ENCODE data around the gene RAVER1. TPM values are rescaled to one million over a fixed set of nuclear protein-coding genes. Genes with fewer than 3 reads are reported as not detected.
"Not testable (repeated sequence)": the region's sequence is repeated elsewhere in the genome, so short reads cannot be mapped to it uniquely, and the experiment has no call there.

Gene RAVER1
- total RNA-seq, 1 donor from 2014 or later: 11.1 TPM

DNA sequence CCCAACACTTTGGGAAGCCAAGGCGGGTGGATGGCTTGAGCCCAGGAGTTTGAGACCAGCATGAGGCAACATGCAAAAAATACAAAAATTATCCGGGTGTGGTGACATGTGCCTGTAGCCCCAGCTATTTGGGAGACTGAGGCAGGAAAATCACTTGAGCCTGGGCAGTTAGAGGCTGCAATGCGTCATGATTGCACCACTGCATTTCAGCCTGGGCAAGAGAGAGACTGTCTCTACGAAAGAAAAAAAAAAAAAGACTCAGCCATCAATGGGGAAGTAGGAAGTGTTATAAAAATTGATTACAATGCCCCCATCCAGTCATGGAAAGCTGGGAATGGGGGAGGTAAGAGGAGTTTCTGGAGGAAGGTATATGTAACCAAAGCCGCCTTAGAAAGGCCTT, 41.6 kb upstream of the RAVER1 start:
- Histone ChIP-seq H3K4me1 (peaks cover 18% of the 10 kb centered on the region), H3K27me3 (ENCODE audit: low read depth) (no peaks in the 10 kb centered on the region), H3K36me3 (peaks cover 56% of the 10 kb centered on the region), H3K4me3 (no peak overlapping the region), H3K27ac (replicated peaks) (no peak overlapping the region), H3K9me3 (replicated peaks) (no peaks in the 10 kb centered on the region)
- intact Hi-C loops (cut with micrococcal nuclease): no loop called here
- TF ChIP-seq, protein P1, sequence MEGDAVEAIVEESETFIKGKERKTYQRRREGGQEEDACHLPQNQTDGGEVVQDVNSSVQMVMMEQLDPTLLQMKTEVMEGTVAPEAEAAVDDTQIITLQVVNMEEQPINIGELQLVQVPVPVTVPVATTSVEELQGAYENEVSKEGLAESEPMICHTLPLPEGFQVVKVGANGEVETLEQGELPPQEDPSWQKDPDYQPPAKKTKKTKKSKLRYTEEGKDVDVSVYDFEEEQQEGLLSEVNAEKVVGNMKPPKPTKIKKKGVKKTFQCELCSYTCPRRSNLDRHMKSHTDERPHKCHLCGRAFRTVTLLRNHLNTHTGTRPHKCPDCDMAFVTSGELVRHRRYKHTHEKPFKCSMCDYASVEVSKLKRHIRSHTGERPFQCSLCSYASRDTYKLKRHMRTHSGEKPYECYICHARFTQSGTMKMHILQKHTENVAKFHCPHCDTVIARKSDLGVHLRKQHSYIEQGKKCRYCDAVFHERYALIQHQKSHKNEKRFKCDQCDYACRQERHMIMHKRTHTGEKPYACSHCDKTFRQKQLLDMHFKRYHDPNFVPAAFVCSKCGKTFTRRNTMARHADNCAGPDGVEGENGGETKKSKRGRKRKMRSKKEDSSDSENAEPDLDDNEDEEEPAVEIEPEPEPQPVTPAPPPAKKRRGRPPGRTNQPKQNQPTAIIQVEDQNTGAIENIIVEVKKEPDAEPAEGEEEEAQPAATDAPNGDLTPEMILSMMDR (IDR thresholded peaks at IDR 0.05; ENCODE audit: borderline replicate concordance): no peak
- no peak for DNase-seq

DNA sequence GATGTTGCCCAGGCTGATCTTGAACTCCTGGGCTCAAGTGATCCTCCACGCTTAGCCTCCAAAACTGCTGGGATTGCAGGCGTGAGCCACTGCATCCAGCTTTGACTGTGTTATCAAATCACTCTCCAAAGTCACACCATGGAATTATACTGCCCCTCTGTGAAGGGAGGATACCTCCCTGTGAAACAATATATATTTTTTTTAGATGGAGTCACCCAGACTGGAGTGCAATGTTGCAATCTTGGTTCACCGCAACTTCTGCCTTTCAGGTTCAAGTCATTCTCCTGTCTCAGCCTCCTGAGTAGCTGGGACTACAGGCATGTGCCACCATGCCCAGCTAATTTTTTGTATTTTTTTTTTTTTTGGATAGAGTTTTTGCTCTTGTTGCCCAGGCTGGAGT, 39.4 kb upstream of the RAVER1 start:
- no peaks in the 10 kb centered on the region for H3K9me3 ChIP-seq (replicated peaks)
- no peak overlapping the region for H3K27ac ChIP-seq (replicated peaks)
- H3K4me1 ChIP-seq: no peaks in the 10 kb centered on the region
- no peak for DNase-seq
- TF ChIP-seq, protein P1 (IDR thresholded peaks at IDR 0.05; ENCODE audit: borderline replicate concordance): no peak
- H3K36me3 ChIP-seq: peaks cover 73% of the 10 kb centered on the region
- no peaks in the 10 kb centered on the region for H3K27me3 ChIP-seq (ENCODE audit: low read depth)
- no peak overlapping the region for H3K4me3 ChIP-seq
- intact Hi-C loops (cut with micrococcal nuclease): no loop called here

DNA sequence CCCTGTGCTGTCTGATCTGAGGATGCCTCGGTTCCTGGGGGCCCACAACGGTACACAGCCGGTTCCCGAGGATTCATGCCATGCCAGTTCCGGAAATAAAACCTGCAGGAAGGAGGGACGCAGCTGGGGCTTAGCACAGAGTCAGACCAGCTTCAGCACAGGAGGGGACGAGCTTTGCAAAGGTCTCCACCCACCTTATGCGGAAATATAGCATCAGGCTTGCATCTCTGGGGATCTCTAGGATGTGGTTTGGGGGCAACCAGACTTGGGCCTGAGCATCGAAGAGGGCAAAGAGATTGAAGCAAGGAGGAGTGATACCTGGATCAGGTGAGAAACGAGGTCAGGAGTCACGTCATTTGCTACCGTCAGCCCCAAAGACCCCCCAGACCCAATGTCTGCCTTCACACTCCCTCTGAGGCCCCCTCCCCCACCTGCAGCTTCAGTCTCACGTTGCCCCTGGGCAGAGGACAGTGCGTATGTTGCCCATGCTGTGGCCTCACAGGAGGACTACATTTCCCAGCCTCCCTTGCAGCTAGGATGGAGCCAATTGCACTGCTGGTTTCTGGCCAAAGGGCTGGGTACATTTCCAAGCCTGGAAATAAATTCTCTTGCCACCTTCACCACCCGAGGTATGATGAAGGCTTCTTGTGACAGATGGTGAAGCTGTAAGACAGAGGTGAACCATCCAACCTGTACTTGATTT, 34.9 kb upstream of the RAVER1 start:
- intact Hi-C loops (cut with micrococcal nuclease): no loop called here
- H3K4me3 ChIP-seq: no peak overlapping the region
- H3K27ac ChIP-seq (replicated peaks): no peak overlapping the region
- no peaks in the 10 kb centered on the region for H3K4me1 ChIP-seq
- peaks cover 96% of the 10 kb centered on the region for H3K36me3 ChIP-seq
- no peak for DNase-seq
- TF ChIP-seq, protein P1 (IDR thresholded peaks at IDR 0.05; ENCODE audit: borderline replicate concordance): no peak
- no peaks in the 10 kb centered on the region for H3K27me3 ChIP-seq (ENCODE audit: low read depth)
- H3K9me3 ChIP-seq (replicated peaks): no peaks in the 10 kb centered on the region

DNA sequence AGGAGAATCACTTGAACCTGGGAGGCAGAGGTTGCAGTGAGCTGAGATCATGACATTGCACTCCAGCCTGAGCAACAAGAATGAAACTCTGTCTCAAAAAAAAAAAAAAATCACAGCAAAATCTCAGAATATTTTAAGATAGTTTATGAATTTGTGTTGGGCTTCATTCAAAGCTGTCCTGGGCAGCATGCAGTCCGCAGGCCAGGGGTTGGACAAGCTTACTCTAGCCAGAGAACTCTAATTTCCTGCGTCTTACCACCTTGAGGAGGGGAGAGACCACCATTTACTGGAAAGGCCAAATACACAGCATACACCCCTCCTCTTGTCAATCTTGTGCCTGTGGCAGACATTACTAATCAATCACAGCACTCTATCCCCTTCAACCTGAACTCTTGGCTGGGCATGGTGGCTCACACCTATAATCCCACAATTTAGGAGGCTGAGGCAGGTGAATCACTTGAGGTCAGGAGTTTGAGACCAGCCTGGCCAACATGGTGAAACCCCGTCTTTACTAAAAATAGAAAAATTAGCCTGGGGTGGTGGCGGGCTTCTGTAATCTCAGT, 33.7 kb upstream of the RAVER1 start:
- H3K9me3 ChIP-seq (replicated peaks); H3K4me1 ChIP-seq; DNase-seq; H3K4me3 ChIP-seq; intact Hi-C loops (cut with micrococcal nuclease); H3K27me3 ChIP-seq (ENCODE audit: low read depth); H3K27ac ChIP-seq (replicated peaks): not testable (repeated sequence)
- peaks cover 98% of the 10 kb centered on the region for H3K36me3 ChIP-seq

DNA sequence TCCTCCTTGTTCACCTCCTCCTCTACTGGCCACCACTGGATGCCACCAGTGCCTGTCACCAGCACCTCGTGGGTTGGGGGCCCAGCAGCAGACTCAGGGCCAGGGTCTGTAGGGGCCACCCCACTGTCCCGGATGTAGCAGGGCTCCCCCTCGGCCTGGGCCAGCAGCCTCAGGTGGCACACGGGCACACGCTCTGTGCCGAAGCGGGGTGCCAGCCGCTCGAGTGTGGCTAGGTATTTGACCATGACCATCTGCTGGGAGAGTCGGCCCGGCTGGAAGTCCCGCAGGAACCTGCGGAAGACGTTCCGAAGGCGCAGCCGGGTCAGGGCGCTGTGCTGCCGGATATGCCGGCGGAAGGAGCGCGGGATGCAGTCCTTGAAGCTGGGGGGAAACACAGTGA, 32.2 kb upstream of the RAVER1 start:
- no peak for DNase-seq
- TF ChIP-seq, protein P1 (IDR thresholded peaks at IDR 0.05; ENCODE audit: borderline replicate concordance): no peak
- H3K4me1 ChIP-seq: no peaks in the 10 kb centered on the region
- H3K36me3 ChIP-seq: peaks cover 95% of the 10 kb centered on the region
- no peak overlapping the region for H3K27ac ChIP-seq (replicated peaks)
- H3K27me3 ChIP-seq (ENCODE audit: low read depth): no peaks in the 10 kb centered on the region
- H3K4me3 ChIP-seq: no peak overlapping the region
- no peaks in the 10 kb centered on the region for H3K9me3 ChIP-seq (replicated peaks)
- intact Hi-C loops (cut with micrococcal nuclease): no loop called here

DNA sequence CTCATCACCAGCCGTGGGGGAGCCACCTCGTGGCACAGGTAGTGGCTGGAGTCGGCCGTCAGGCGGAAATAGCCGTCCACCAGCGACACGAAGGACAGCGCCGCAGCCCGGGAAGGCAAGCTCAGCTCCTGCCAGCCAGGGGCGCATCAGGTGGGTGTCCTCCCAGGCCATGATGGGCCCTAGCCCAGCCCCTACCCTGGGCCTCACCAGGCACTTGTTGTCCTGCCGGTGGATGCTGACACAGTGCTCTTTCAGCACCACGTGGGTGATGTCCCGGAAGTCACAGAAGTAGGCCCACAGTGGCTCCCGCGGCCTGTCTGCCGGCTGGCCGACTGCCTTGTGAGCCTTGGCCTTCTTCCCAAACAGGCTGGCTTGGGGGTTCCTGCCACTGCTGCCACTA, 31.3 kb upstream of the RAVER1 start:
- TF ChIP-seq, protein P1 (IDR thresholded peaks at IDR 0.05; ENCODE audit: borderline replicate concordance): no peak
- H3K27ac ChIP-seq (replicated peaks): no peak overlapping the region
- no peaks in the 10 kb centered on the region for H3K9me3 ChIP-seq (replicated peaks)
- no peaks in the 10 kb centered on the region for H3K4me1 ChIP-seq
- H3K27me3 ChIP-seq (ENCODE audit: low read depth): no peaks in the 10 kb centered on the region
- H3K36me3 ChIP-seq: peaks cover 89% of the 10 kb centered on the region
- intact Hi-C loops (cut with micrococcal nuclease): no loop called here
- H3K4me3 ChIP-seq: no peak overlapping the region
- DNase-seq: no peak
